SU-DHL-6 (cell line): Measurements from ENCODE around the gene CATSPER2.
"Not testable (repeated sequence)": the region's sequence is repeated elsewhere in the genome, so short reads cannot be mapped to it uniquely, and the experiment has no call there.

Experiments used
- CTCF ChIP-seq: fragments of 200-600 bp; sonication (generic); IDR thresholded peaks from one replicate; pipeline ENCODE4 v1.5.1; 2017; ENCODE audit warnings: antibody characterized with exemption, mild to moderate bottlenecking, low read length, moderate library complexity; ENCODE audit not compliant: insufficient read depth, poor library complexity, severe bottlenecking
- EZH2phosphoT487 ChIP-seq: fragments of 200-600 bp; sonication (generic), shearing (Covaris generic); conservative IDR thresholded peaks from 2 replicates; pipeline ENCODE4 v1.6.1; 2018; ENCODE audit warnings: mild to moderate bottlenecking, antibody characterized with exemption, low read length, moderate library complexity, mixed read lengths

GRCh38 chr15:43589778-43590466, 58.7 kb downstream of the CATSPER2 start, which contains the start of gene PPIP5K1:
- not testable (repeated sequence) for TF ChIP-seq CTCF, EZH2phosphoT487
